PFSK-1 (cell line): ENCODE data around the gene ZSCAN4.

ENCODE experiments used
- FOXP2 ChIP-seq: optimal IDR thresholded peaks from 2 replicates; pipeline ENCODE3; 2011; ENCODE audit warnings: borderline replicate concordance, control low read depth, inconsistent platforms; ENCODE audit not compliant: insufficient read depth; ENCODE audit errors: extremely low read length, extremely low read depth
- POLR2AphosphoS5 ChIP-seq: IDR thresholded peaks from 2 replicates; pipeline ENCODE4 v1.6.1; 2012; ENCODE audit warnings: low read depth, mild to moderate bottlenecking, control low read depth, low read length, moderate library complexity
- SIN3A ChIP-seq: IDR thresholded peaks from 2 replicates; pipeline ENCODE4 v1.6.1; 2012; ENCODE audit warnings: mild to moderate bottlenecking, low read length, moderate library complexity, borderline replicate concordance; ENCODE audit not compliant: insufficient read depth
- TAF1 ChIP-seq: IDR thresholded peaks from 2 replicates; pipeline ENCODE4 v1.6.1; 2012; ENCODE audit warnings: low read length, control low read depth, borderline replicate concordance; ENCODE audit not compliant: insufficient read depth
- TF ChIP-seq, protein P1 (sequence below), 2 experiments: IDR thresholded peaks; 2 replicates each; pipeline versions ENCODE4 v1.6.1 to v1.8.0; 2011 to 2012; ENCODE audit warnings: low read depth in 2 of 2, low read length in 2 of 2, control low read depth in 1 of 2, inconsistent platforms in 1 of 2, mild to moderate bottlenecking in 1 of 2, moderate library complexity in 1 of 2; ENCODE audit not compliant: insufficient read depth in 1 of 2

DNA sequence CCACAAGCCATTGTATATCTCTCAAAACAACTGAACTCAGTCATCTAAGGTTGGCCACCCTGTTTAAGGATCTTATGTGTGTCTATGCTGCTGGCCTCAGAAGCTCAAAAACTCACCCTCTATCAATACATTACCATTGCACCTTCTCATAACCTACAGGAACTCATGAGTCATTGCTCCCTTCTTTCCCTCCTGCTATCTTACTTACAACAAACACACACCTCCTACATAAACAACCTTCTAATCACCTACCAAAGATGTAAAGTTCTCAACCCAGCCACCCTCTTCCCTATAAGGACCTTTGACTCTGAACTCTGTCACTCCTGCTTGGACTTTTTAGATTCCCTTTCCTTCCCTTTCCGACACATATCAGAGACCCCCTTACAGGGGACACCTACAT, 13.3 kb upstream of the ZSCAN4 start:
- TF ChIP-seq, protein P1, sequence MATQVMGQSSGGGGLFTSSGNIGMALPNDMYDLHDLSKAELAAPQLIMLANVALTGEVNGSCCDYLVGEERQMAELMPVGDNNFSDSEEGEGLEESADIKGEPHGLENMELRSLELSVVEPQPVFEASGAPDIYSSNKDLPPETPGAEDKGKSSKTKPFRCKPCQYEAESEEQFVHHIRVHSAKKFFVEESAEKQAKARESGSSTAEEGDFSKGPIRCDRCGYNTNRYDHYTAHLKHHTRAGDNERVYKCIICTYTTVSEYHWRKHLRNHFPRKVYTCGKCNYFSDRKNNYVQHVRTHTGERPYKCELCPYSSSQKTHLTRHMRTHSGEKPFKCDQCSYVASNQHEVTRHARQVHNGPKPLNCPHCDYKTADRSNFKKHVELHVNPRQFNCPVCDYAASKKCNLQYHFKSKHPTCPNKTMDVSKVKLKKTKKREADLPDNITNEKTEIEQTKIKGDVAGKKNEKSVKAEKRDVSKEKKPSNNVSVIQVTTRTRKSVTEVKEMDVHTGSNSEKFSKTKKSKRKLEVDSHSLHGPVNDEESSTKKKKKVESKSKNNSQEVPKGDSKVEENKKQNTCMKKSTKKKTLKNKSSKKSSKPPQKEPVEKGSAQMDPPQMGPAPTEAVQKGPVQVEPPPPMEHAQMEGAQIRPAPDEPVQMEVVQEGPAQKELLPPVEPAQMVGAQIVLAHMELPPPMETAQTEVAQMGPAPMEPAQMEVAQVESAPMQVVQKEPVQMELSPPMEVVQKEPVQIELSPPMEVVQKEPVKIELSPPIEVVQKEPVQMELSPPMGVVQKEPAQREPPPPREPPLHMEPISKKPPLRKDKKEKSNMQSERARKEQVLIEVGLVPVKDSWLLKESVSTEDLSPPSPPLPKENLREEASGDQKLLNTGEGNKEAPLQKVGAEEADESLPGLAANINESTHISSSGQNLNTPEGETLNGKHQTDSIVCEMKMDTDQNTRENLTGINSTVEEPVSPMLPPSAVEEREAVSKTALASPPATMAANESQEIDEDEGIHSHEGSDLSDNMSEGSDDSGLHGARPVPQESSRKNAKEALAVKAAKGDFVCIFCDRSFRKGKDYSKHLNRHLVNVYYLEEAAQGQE (IDR thresholded peaks at IDR 0.05; ENCODE audit: insufficient read depth in 1 of 2, low read depth in 2 of 2, low read length in 2 of 2) = no peak
- TF ChIP-seq TAF1 (no peak), SIN3A (no peak), POLR2AphosphoS5 (no peak), FOXP2 (no peak)
